ENCODE measurements around the gene F9.

DNA sequence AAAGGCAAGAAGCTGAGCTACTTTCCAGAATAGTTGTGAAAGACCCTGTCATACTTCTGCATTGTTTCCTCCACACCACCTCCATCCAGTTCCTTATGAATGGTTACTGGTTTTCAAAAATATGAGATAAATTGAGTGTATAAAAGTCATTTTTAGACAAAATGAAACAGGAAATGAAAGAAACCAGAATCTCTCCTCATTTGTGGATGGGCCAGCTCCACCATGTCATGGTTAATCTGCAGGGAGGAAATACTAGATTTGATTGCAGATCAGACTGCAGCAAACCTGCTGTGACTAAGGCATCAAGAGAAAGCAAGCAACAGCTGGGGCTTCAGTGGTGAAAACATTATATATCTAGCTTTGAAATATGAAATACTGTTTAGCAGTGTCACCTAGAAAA is 23.8 kb downstream of the F9 start:
- TF ChIP-seq, protein P1, sequence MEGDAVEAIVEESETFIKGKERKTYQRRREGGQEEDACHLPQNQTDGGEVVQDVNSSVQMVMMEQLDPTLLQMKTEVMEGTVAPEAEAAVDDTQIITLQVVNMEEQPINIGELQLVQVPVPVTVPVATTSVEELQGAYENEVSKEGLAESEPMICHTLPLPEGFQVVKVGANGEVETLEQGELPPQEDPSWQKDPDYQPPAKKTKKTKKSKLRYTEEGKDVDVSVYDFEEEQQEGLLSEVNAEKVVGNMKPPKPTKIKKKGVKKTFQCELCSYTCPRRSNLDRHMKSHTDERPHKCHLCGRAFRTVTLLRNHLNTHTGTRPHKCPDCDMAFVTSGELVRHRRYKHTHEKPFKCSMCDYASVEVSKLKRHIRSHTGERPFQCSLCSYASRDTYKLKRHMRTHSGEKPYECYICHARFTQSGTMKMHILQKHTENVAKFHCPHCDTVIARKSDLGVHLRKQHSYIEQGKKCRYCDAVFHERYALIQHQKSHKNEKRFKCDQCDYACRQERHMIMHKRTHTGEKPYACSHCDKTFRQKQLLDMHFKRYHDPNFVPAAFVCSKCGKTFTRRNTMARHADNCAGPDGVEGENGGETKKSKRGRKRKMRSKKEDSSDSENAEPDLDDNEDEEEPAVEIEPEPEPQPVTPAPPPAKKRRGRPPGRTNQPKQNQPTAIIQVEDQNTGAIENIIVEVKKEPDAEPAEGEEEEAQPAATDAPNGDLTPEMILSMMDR (IDR thresholded peaks at IDR 0.05) = no peak
- TF ChIP-seq POLR2A (IDR thresholded peaks at IDR 0.05) = no peak
- TF ChIP-seq EP300 (IDR thresholded peaks at IDR 0.05) = no peak
